ENCODE data around the gene SECISBP2. TPM values are rescaled to one million over a fixed set of nuclear protein-coding genes. Genes with fewer than 3 reads are reported as not detected.

The SECISBP2 gene
- total RNA-seq, 1 experiment from 2014 or later = 41.4 TPM

DNA sequence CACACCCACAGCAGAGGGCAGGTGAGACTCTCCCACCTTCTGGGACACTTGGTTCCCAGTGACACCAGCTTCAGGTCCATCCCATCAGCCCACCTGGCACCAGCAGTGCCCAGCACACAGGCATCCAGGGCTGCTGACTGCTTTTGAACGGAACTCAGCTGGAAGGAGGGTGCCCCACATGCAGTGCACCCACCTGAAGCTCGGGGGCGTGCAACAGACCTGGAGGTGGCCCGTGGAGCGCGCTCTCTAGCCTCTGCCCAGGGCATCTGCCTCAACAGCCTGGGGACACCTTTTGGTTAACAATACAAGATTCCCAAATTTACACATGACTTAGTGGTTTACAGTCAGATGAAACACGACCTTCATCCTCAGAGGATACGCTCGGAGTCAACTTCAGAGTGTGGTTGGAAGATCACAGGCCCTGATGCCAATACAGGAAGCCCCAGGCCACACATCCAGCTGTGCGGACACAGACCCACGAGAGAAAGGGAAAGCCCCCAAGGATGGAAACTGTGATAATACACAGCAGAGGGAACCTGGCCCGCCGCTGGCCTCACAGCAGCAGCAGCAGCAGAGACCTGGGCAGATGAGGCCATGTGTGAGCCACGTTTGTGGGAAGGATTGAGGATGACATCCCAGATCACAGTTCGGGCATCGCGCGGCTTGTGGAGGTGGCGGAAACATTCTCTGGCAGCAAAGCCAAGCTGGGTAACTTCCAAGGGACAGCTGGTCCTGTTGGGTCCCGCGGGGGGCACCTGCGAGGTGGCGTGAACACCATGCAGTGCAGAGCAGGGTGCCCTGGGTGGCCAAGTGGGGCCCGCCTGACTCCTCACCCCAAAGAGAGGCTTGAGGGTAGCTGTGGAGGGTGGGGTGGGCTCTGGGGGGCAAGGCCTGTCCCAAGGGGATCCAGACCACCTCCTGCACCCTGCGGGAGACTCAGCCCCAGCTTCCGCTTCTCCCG is 64.0 kb downstream of the SECISBP2 start:
- Histone ChIP-seq H2AFZ (no peak overlapping the region), H3K9me2 (ENCODE audit: insufficient read depth) (no peaks in the 10 kb centered on the region), H4K20me1 (ENCODE audit: insufficient read depth) (no peaks in the 10 kb centered on the region), H3K9me3 (ENCODE audit: insufficient read depth, low read depth) (no peaks in the 10 kb centered on the region), H3K79me2 (ENCODE audit: low read depth) (no peaks in the 10 kb centered on the region), H3K4me2 (no peak overlapping the region), H3F3A (ENCODE audit: insufficient read depth, low read depth) (no peaks in the 10 kb centered on the region), H3K4me3 (no peak overlapping the region), H3K36me3 (ENCODE audit: low read depth) (peaks cover 2% of the 10 kb centered on the region; the same call in 1 of the 2 replicates), H3K27me3 (ENCODE audit: insufficient read depth, low read depth) (no peaks in the 10 kb centered on the region), H3K27ac (no peak overlapping the region), H3K4me1 (replicated peaks; ENCODE audit: insufficient read depth) (no peaks in the 10 kb centered on the region)
- POLR2A ChIA-PET (ENCODE audit: unreplicated experiment) = no interaction called here
- no peak for DNase-seq
- intact Hi-C loops (cut with micrococcal nuclease; ENCODE audit: unreplicated experiment) = no loop called here
- BruUV-seq (replicated peaks) = no TSS peak
- TF ChIP-seq, protein P1, sequence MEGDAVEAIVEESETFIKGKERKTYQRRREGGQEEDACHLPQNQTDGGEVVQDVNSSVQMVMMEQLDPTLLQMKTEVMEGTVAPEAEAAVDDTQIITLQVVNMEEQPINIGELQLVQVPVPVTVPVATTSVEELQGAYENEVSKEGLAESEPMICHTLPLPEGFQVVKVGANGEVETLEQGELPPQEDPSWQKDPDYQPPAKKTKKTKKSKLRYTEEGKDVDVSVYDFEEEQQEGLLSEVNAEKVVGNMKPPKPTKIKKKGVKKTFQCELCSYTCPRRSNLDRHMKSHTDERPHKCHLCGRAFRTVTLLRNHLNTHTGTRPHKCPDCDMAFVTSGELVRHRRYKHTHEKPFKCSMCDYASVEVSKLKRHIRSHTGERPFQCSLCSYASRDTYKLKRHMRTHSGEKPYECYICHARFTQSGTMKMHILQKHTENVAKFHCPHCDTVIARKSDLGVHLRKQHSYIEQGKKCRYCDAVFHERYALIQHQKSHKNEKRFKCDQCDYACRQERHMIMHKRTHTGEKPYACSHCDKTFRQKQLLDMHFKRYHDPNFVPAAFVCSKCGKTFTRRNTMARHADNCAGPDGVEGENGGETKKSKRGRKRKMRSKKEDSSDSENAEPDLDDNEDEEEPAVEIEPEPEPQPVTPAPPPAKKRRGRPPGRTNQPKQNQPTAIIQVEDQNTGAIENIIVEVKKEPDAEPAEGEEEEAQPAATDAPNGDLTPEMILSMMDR (conservative IDR thresholded peaks at IDR 0.05) = no peak
- TF ChIP-seq EZH2 (IDR thresholded peaks at IDR 0.05; ENCODE audit: low read depth) = no peak
- CTCF ChIA-PET = interaction anchor here (0.7 kb wide), 1 partner anchor 138 kb away, joined by 4 read pairs; no protein-coding TSS in a partner anchor

DNA sequence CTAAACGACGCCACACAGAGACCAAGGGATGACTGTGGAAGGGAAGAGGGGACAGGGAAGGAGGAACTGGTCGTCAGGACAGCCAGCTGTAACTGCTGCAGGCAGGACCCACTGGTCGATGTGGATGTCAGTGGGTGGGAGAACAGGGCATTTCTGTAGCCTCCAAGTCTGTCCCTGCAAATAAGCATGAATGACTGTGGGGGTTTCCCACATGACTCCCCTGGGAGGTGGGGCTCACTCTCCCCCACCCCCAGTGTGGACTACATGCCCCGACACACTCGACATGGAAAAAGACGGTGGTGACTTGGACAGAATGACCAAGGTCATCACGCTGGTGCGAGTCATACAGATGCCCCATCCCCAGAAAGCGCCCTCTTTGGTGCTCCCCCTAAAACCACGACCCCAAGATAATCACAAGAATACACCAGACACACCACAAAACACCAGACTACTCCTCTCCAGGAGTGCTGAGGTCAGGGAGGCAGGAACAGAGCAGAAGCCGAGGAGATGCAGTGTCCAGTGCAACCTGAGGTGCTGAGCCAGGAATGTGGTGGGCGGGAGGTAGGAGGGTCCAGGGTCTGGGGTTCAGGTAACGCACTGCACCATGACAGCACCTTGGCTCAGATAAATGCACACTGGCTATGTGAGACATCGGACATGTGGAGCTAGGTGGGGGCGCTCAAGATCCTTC is 64.9 kb downstream of the SECISBP2 start:
- no peak for DNase-seq
- Histone ChIP-seq H3K4me2 (no peak overlapping the region), H3K27me3 (ENCODE audit: insufficient read depth, low read depth) (no peaks in the 10 kb centered on the region), H3K4me3 (no peak overlapping the region), H3K36me3 (ENCODE audit: low read depth) (peaks cover 2% of the 10 kb centered on the region; the same call in 1 of the 2 replicates), H2AFZ (no peak overlapping the region), H3K4me1 (replicated peaks; ENCODE audit: insufficient read depth) (no peaks in the 10 kb centered on the region), H3K9me2 (ENCODE audit: insufficient read depth) (no peaks in the 10 kb centered on the region), H3F3A (ENCODE audit: insufficient read depth, low read depth) (no peaks in the 10 kb centered on the region), H3K79me2 (ENCODE audit: low read depth) (no peaks in the 10 kb centered on the region), H3K27ac (no peak overlapping the region), H4K20me1 (ENCODE audit: insufficient read depth) (no peaks in the 10 kb centered on the region; the same call in 1 of the 2 replicates), H3K9me3 (ENCODE audit: insufficient read depth, low read depth) (no peaks in the 10 kb centered on the region)
- POLR2A ChIA-PET (ENCODE audit: unreplicated experiment) = no interaction called here
- intact Hi-C loops (cut with micrococcal nuclease; ENCODE audit: unreplicated experiment) = no loop called here
- TF ChIP-seq EZH2 (IDR thresholded peaks at IDR 0.05; ENCODE audit: low read depth) = no peak
- TF ChIP-seq, protein P1 (conservative IDR thresholded peaks at IDR 0.05) = no peak
- BruUV-seq (replicated peaks) = no TSS peak
- CTCF ChIA-PET = no interaction called here

DNA sequence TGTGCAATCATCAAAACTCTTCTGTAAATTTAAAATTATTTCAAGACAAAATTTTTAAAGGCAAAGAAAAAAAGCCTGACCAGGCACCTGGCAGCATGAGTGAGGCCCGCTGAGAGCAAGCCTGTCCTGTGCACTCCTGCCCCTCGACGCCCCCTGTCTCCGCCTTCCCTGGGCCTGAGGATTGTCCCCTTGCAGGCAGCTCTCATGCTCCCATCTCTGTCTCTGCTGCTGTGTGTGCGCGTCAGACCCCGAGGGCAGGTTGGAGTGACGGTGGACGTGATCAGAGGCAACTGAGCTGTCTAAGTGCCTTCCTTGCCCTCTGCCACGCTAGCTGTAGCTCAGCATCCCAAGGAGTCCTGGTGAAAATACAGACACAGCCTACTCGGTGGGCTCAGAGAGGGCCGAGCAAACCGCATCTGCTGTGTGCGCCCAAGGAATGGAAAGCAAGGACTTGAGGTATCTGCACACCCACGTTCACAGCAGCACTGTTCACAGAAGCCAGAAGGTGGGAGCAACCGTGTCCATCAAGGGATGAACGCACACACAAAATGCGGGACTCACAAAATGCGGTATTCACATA is 65.5 kb downstream of the SECISBP2 start:
- H3K36me3 ChIP-seq (ENCODE audit: low read depth) = peaks cover 2% of the 10 kb centered on the region; the same call in 1 of the 2 replicates
- no peaks in the 10 kb centered on the region for H3F3A ChIP-seq (ENCODE audit: insufficient read depth, low read depth)
- no peaks in the 10 kb centered on the region for H3K79me2 ChIP-seq (ENCODE audit: low read depth)
- no peak overlapping the region for H2AFZ ChIP-seq
- H3K4me1 ChIP-seq (replicated peaks; ENCODE audit: insufficient read depth) = no peaks in the 10 kb centered on the region
- intact Hi-C loops (cut with micrococcal nuclease; ENCODE audit: unreplicated experiment) = no loop called here
- no peaks in the 10 kb centered on the region for H3K9me3 ChIP-seq (ENCODE audit: insufficient read depth, low read depth)
- DNase-seq = no peak
- ChIA-PET CTCF (no interaction called here), POLR2A (ENCODE audit: unreplicated experiment) (no interaction called here)
- H4K20me1 ChIP-seq (ENCODE audit: insufficient read depth) = no peaks in the 10 kb centered on the region; the same call in 1 of the 2 replicates
- TF ChIP-seq, protein P1 (conservative IDR thresholded peaks at IDR 0.05) = no peak
- no peak for TF ChIP-seq EZH2 (IDR thresholded peaks at IDR 0.05; ENCODE audit: low read depth)
- H3K4me3 ChIP-seq = no peak overlapping the region
- no peaks in the 10 kb centered on the region for H3K27me3 ChIP-seq (ENCODE audit: insufficient read depth, low read depth)
- H3K4me2 ChIP-seq = no peak overlapping the region
- H3K9me2 ChIP-seq (ENCODE audit: insufficient read depth) = no peaks in the 10 kb centered on the region
- no peak overlapping the region for H3K27ac ChIP-seq
- no TSS peak for BruUV-seq (replicated peaks)
